Measurements from ENCODE around the gene MYO1F.

MYO1F gene

GRCh38 chr19:8476524-8476923 is 100.7 kb downstream of the MYO1F start:
- Histone ChIP-seq H4K91ac (ENCODE audit: low read depth, low read length, poor library complexity) (no peak overlapping the region), H3K27ac (replicated peaks; ENCODE audit: low read length) (no peak overlapping the region), H3K4ac (ENCODE audit: low read length) (no peak overlapping the region), H3K36me3 (replicated peaks in 1 of 2; ENCODE audit: control insufficient read depth in 2 of 2, insufficient read depth in 2 of 2, low read length in 2 of 2) (peaks cover 56 to 95% of the 10 kb centered on the region in 2 donors), H2BK12ac (ENCODE audit: low read length) (no peak overlapping the region), H2BK15ac (ENCODE audit: low read length) (no peak overlapping the region), H3K4me2 (ENCODE audit: insufficient read depth, low read length, poor library complexity, severe bottlenecking) (no peak overlapping the region), H2AK5ac (ENCODE audit: low read depth, low read length) (no peak overlapping the region), H3K23ac (ENCODE audit: low read depth, low read length, poor library complexity) (no peak overlapping the region), H3K18ac (ENCODE audit: low read length) (no peak overlapping the region), H3K9me3 (replicated peaks in 1 of 2; ENCODE audit: control insufficient read depth in 2 of 2, insufficient read depth in 1 of 2, low read depth in 1 of 2, low read length in 2 of 2) (no peaks in the 10 kb centered on the region), H3K9ac (ENCODE audit: low read depth, low read length, poor library complexity) (no peak overlapping the region), H3K79me1 (ENCODE audit: low read depth, low read length) (peaks cover 19% of the 10 kb centered on the region), H4K8ac (ENCODE audit: low read depth, low read length) (no peak overlapping the region), H3K4me1 (ENCODE audit: control insufficient read depth in 2 of 2, insufficient read depth in 1 of 2, low read depth in 1 of 2, low read length in 2 of 2) (no peaks in the 10 kb centered on the region), H2AFZ (ENCODE audit: low read length) (no peak overlapping the region), H3K14ac (ENCODE audit: low read length) (no peak overlapping the region), H3K27me3 (ENCODE audit: control insufficient read depth in 3 of 3, insufficient read depth in 3 of 3, low read depth in 1 of 3, low read length in 3 of 3) (no peaks in the 10 kb centered on the region), H2BK5ac (ENCODE audit: low read length) (no peak overlapping the region), H3K4me3 (ENCODE audit: low read length in 2 of 2) (no peak overlapping the region), H2BK120ac (ENCODE audit: low read depth, low read length) (no peak overlapping the region)
- no CpG with 5 or more reads among the region's 8 CpGs for WGBS, 2 donors (ENCODE audit: extremely low coverage in 2 of 2, insufficient read length in 2 of 2, insufficient replicate concordance in 1 of 2)
- no peak for DNase-seq (ENCODE audit: low spot score)

GRCh38 chr19:8475005-8475404 is 102.2 kb downstream of the MYO1F start:
- H3K9me3 ChIP-seq (replicated peaks in 1 of 2; ENCODE audit: control insufficient read depth in 2 of 2, insufficient read depth in 1 of 2, low read depth in 1 of 2, low read length in 2 of 2), result no peaks in the 10 kb centered on the region
- peak overlapping the region; percentile 35 for H3K18ac ChIP-seq (ENCODE audit: low read length)
- no peak overlapping the region for H3K9ac ChIP-seq (ENCODE audit: low read depth, low read length, poor library complexity)
- no peak overlapping the region for H3K4me3 ChIP-seq (ENCODE audit: low read length in 2 of 2)
- H2BK120ac ChIP-seq (ENCODE audit: low read depth, low read length), result no peak overlapping the region
- H3K4me1 ChIP-seq (ENCODE audit: control insufficient read depth in 2 of 2, insufficient read depth in 1 of 2, low read depth in 1 of 2, low read length in 2 of 2), result no peaks in the 10 kb centered on the region
- no peak overlapping the region for H2AFZ ChIP-seq (ENCODE audit: low read length)
- H2AK5ac ChIP-seq (ENCODE audit: low read depth, low read length), result no peak overlapping the region
- H3K4ac ChIP-seq (ENCODE audit: low read length), result no peak overlapping the region
- no peak overlapping the region for H3K14ac ChIP-seq (ENCODE audit: low read length)
- no CpG with 5 or more reads among the region's 1 CpG for WGBS, 2 donors (ENCODE audit: extremely low coverage in 2 of 2, insufficient read length in 2 of 2, insufficient replicate concordance in 1 of 2)
- no peak overlapping the region for H4K8ac ChIP-seq (ENCODE audit: low read depth, low read length)
- no peaks in the 10 kb centered on the region for H3K27me3 ChIP-seq (ENCODE audit: control insufficient read depth in 3 of 3, insufficient read depth in 3 of 3, low read depth in 1 of 3, low read length in 3 of 3)
- DNase-seq (ENCODE audit: low spot score), result no peak
- H3K27ac ChIP-seq (replicated peaks; ENCODE audit: low read length), result no peak overlapping the region
- no peak overlapping the region for H4K91ac ChIP-seq (ENCODE audit: low read depth, low read length, poor library complexity)
- no peak overlapping the region for H3K23ac ChIP-seq (ENCODE audit: low read depth, low read length, poor library complexity)
- no peak overlapping the region for H2BK5ac ChIP-seq (ENCODE audit: low read length)
- H2BK15ac ChIP-seq (ENCODE audit: low read length), result no peak overlapping the region
- no peak overlapping the region for H2BK12ac ChIP-seq (ENCODE audit: low read length)
- H3K36me3 ChIP-seq (replicated peaks in 1 of 2; ENCODE audit: control insufficient read depth in 2 of 2, insufficient read depth in 2 of 2, low read length in 2 of 2), result peaks cover 64 to 96% of the 10 kb centered on the region in 2 donors
- H3K4me2 ChIP-seq (ENCODE audit: insufficient read depth, low read length, poor library complexity, severe bottlenecking), result no peak overlapping the region
- H3K79me1 ChIP-seq (ENCODE audit: low read depth, low read length), result peaks cover 14% of the 10 kb centered on the region

GRCh38 chr19:8473648-8474476 is 103.4 kb downstream of the MYO1F start:
- Histone ChIP-seq H3K36me3 (replicated peaks in 1 of 2; ENCODE audit: control insufficient read depth in 2 of 2, insufficient read depth in 2 of 2, low read length in 2 of 2) (peaks cover 72 to 100% of the 10 kb centered on the region in 2 donors), H3K18ac (ENCODE audit: low read length) (no peak overlapping the region), H2AK5ac (ENCODE audit: low read depth, low read length) (no peak overlapping the region), H3K4me2 (ENCODE audit: insufficient read depth, low read length, poor library complexity, severe bottlenecking) (no peak overlapping the region), H2BK12ac (ENCODE audit: low read length) (no peak overlapping the region), H3K27me3 (ENCODE audit: control insufficient read depth in 3 of 3, insufficient read depth in 3 of 3, low read depth in 1 of 3, low read length in 3 of 3) (no peaks in the 10 kb centered on the region), H4K8ac (ENCODE audit: low read depth, low read length) (no peak overlapping the region), H3K9me3 (replicated peaks in 1 of 2; ENCODE audit: control insufficient read depth in 2 of 2, insufficient read depth in 1 of 2, low read depth in 1 of 2, low read length in 2 of 2) (no peaks in the 10 kb centered on the region), H4K91ac (ENCODE audit: low read depth, low read length, poor library complexity) (no peak overlapping the region), H3K4me1 (ENCODE audit: control insufficient read depth in 2 of 2, insufficient read depth in 1 of 2, low read depth in 1 of 2, low read length in 2 of 2) (no peaks in the 10 kb centered on the region), H2AFZ (ENCODE audit: low read length) (no peak overlapping the region), H3K14ac (ENCODE audit: low read length) (no peak overlapping the region), H3K4ac (ENCODE audit: low read length) (no peak overlapping the region), H3K9ac (ENCODE audit: low read depth, low read length, poor library complexity) (no peak overlapping the region), H3K27ac (replicated peaks; ENCODE audit: low read length) (no peak overlapping the region), H2BK5ac (ENCODE audit: low read length) (no peak overlapping the region), H2BK15ac (ENCODE audit: low read length) (no peak overlapping the region), H3K23ac (ENCODE audit: low read depth, low read length, poor library complexity) (no peak overlapping the region), H3K4me3 (ENCODE audit: low read length in 2 of 2) (no peak overlapping the region), H3K79me1 (ENCODE audit: low read depth, low read length) (peaks cover 20% of the 10 kb centered on the region), H2BK120ac (ENCODE audit: low read depth, low read length) (no peak overlapping the region)
- no peak for DNase-seq (ENCODE audit: low spot score)
- no CpG with 5 or more reads among the region's 6 CpGs for WGBS, 2 donors (ENCODE audit: extremely low coverage in 2 of 2, insufficient read length in 2 of 2, insufficient replicate concordance in 1 of 2)
